ENCODE data around the gene THSD4.

Gene THSD4

GRCh38 chr15:71807125-71807629, 691.9 kb downstream of the THSD4 start:
- no peak for DNase-seq

- DNase-seq, result no peak
These were observed 692.4 kb downstream of the THSD4 start for GRCh38 chr15:71807691-71808091.

GRCh38 chr15:71808311-71809020, 693.2 kb downstream of the THSD4 start:
- DNase-seq, result no peak

- no peak for DNase-seq
These were observed 694.1 kb downstream of the THSD4 start for GRCh38 chr15:71809346-71809745.

GRCh38 chr15:71810256-71811035, 695.2 kb downstream of the THSD4 start, which contains the start of gene NR2E3:
Gene NR2E3, plus strand, starts transcription at chr15:71810554. Its CDS starts 190 bp downstream, at chr15:71810744.
- DNase-seq, result no peak

GRCh38 chr15:71811036-71811736, 695.9 kb downstream of the THSD4 start:
- DNase-seq, result no peak

GRCh38 chr15:71811752-71812735, 696.8 kb downstream of the THSD4 start:
- DNase-seq, result no peak

GRCh38 chr15:71812966-71813722, 697.9 kb downstream of the THSD4 start:
- no peak for DNase-seq

GRCh38 chr15:71813723-71814470, 698.6 kb downstream of the THSD4 start:
- no peak for DNase-seq

GRCh38 chr15:71815301-71815700, 700.0 kb downstream of the THSD4 start:
- DNase-seq, result no peak

GRCh38 chr15:71817351-71817750, 702.1 kb downstream of the THSD4 start:
- no peak for DNase-seq

GRCh38 chr15:71820127-71820526, 704.9 kb downstream of the THSD4 start:
- DNase-seq, result no peak

GRCh38 chr15:71821547-71822129, 706.4 kb downstream of the THSD4 start:
- no peak for DNase-seq

GRCh38 chr15:71822890-71823630, 707.8 kb downstream of the THSD4 start:
- no peak for DNase-seq

- DNase-seq, result no peak
These were observed 708.5 kb downstream of the THSD4 start for GRCh38 chr15:71823801-71824200.

GRCh38 chr15:71825021-71825730, 709.9 kb downstream of the THSD4 start:
- DNase-seq, result no peak

- no peak for DNase-seq
These were observed 710.9 kb downstream of the THSD4 start for GRCh38 chr15:71826196-71826595.

GRCh38 chr15:71830981-71831380, 715.7 kb downstream of the THSD4 start:
- DNase-seq, result no peak

Data from left hindlimb (tissue), 1 donor.